Measurements from ENCODE around the gene BRI3BP. TPM values are rescaled to one million over a fixed set of nuclear protein-coding genes. Genes with fewer than 3 reads are reported as not detected.
"Not testable (repeated sequence)": the region's sequence is repeated elsewhere in the genome, so short reads cannot be mapped to it uniquely, and the experiment has no call there.

The BRI3BP gene
- total RNA-seq, 2 donors from 2014 or later = 14.8 to 29.3 TPM

GRCh38 chr12:125056306-125056705 is 62.9 kb downstream of the BRI3BP start:
- no peak overlapping the region for H3K27ac Mint-ChIP-seq
- no peaks in the 10 kb centered on the region for H3K9me3 Mint-ChIP-seq
- no peak for ATAC-seq (replicated peaks)
- no peaks in the 10 kb centered on the region for H3K36me3 Mint-ChIP-seq (ENCODE audit: low read depth)
- H3K27me3 Mint-ChIP-seq = peaks cover 21% of the 10 kb centered on the region
- no peaks in the 10 kb centered on the region for H3K4me1 Mint-ChIP-seq
- no peak overlapping the region for H3K4me3 Mint-ChIP-seq

DNA sequence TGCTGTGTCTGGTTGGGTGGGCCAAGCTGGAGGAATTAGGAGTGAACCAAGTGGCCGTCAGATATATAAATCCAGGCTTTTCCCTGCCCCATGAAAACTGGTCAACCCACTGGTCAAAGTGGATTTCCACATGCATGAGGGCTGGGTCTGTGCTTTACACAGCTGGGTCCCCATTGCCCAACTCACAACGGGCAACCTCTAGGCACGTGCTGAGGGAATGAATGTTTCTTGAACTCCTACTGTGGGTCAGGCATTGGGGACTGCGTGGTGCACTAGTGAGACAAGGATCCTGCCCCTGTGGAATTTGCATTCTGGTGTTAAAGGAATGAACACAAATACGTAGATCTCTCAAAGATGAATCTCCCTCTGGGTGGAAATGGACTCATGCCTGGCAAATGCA is 64.3 kb downstream of the BRI3BP start:
- Mint-ChIP-seq H3K27me3 (peaks cover 21% of the 10 kb centered on the region), H3K9me3 (no peaks in the 10 kb centered on the region), H3K4me1 (no peaks in the 10 kb centered on the region), H3K36me3 (ENCODE audit: low read depth) (no peaks in the 10 kb centered on the region), H3K4me3 (no peak overlapping the region), H3K27ac (no peak overlapping the region)
- no peak for ATAC-seq (replicated peaks)

DNA sequence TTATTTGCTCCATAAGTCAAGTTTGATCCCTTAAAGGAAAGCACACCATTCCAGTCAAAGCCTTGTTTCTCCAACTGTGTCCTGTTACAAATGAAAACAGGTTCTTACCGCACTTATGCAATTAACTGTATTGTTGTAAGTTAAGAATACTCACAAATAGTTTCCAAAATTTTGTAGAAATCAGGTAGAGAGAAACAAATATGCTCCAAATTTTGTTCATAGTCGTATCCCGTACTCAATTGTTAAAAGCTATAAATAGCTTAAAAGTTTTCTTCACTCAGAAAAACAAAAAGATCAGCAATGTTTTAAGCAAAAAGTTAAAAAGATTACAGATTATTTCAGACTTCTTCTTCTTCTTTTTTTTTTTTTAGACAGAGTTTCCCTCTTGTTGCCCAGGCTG is 67.8 kb downstream of the BRI3BP start:
- H3K27ac Mint-ChIP-seq = no peak overlapping the region
- no peaks in the 10 kb centered on the region for H3K9me3 Mint-ChIP-seq
- no peaks in the 10 kb centered on the region for H3K36me3 Mint-ChIP-seq (ENCODE audit: low read depth)
- no peak overlapping the region for H3K4me3 Mint-ChIP-seq
- ATAC-seq (replicated peaks) = no peak
- H3K27me3 Mint-ChIP-seq = peaks cover 21% of the 10 kb centered on the region
- peaks cover 5% of the 10 kb centered on the region for H3K4me1 Mint-ChIP-seq

DNA sequence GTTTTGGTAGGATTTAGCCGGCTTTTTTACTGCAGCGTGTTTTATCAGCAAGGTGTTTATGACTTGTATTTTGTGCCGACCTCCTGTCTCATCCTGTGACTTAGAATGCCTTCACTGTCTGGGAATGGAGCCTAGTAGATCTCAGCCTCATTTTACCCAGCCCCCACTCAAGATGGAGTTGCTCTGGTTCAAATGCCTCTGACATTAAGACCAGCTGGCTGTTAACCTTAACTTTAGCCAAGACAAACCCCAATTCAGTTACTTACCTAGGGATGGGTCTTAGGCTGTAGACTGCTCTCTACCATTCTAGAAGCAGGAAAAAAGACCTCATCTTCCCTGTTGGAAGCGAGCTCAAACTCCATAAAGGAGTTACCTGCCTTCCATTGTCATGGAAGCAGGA is 70.1 kb downstream of the BRI3BP start:
- not testable (repeated sequence) for H3K27ac Mint-ChIP-seq; H3K9me3 Mint-ChIP-seq; H3K27me3 Mint-ChIP-seq; H3K36me3 Mint-ChIP-seq (ENCODE audit: low read depth); ATAC-seq (replicated peaks)
- H3K4me3 Mint-ChIP-seq = peak overlapping the region; percentile 73
- H3K4me1 Mint-ChIP-seq = peaks cover 13% of the 10 kb centered on the region

GRCh38 chr12:125064492-125064891 is 71.0 kb downstream of the BRI3BP start:
- no peak overlapping the region for H3K27ac Mint-ChIP-seq
- peak overlapping the region; percentile 73 for H3K4me3 Mint-ChIP-seq
- H3K27me3 Mint-ChIP-seq = peaks cover 4% of the 10 kb centered on the region
- H3K36me3 Mint-ChIP-seq (ENCODE audit: low read depth) = no peaks in the 10 kb centered on the region
- H3K4me1 Mint-ChIP-seq = peaks cover 13% of the 10 kb centered on the region
- no peaks in the 10 kb centered on the region for H3K9me3 Mint-ChIP-seq
- no peak for ATAC-seq (replicated peaks)

DNA sequence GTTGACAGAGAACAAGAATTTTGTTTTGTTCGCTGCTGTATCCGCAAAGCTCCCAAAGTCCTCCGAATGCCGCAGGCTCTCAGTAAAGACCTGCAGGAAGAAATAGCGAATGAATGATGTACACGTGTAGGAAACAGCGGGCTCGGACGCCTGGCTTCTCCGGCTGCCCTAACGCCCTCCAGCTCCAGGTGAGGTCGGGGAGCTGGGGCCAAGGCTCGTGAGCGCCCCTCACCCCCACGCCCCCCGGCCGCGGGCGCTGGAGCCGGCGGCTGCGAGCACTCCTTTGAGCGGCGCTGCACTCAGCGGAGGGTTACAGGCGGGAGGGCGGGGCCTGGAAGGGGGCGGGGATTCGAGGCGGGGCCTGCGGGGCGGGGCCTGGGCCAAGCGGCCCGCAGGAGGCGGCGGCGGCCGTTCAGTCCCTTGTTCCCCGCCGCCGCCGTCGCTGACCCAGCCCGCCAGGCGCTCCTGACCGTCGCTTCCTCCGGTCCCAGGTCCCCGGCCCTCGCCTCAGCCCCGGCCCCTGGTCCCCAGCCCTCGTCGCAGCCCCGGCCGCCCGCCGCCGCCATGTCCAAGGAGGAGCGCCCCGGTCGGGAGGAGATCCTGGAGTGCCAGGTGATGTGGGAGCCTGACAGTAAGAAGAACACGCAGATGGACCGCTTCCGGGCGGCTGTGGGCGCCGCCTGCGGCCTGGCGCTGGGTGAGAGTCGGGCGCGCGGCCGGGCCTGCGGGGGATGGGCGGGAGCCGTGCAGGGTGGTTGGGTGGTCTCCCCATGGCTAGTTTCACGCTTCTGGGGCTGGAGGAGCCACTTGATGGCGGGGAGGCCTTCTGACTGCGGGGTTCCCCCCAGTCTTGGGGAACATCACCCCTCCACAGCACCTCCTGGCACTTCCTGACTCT is 71.8 kb downstream of the BRI3BP start, which contains the start of gene AACS:
TSS of gene AACS (plus strand) at position 415 of the 898 bp plus-strand sequence. CDS start at position 565, 150 bp downstream.
- Mint-ChIP-seq H3K27me3 (peaks cover 2% of the 10 kb centered on the region), H3K4me3 (peak within 1 kb of the TSS; percentile 73), H3K9me3 (no peaks in the 10 kb centered on the region), H3K36me3 (ENCODE audit: low read depth) (no peaks in the 10 kb centered on the region), H3K27ac (peak within 1 kb of the TSS; percentile 30), H3K4me1 (peaks cover 13% of the 10 kb centered on the region)
- peak; percentile 99 for ATAC-seq (replicated peaks)

- no peak for ATAC-seq (replicated peaks)
- Mint-ChIP-seq H3K27me3 (no peaks in the 10 kb centered on the region), H3K36me3 (ENCODE audit: low read depth) (no peaks in the 10 kb centered on the region), H3K27ac (peak overlapping the region; percentile 30), H3K4me3 (peak overlapping the region; percentile 73), H3K4me1 (peaks cover 13% of the 10 kb centered on the region), H3K9me3 (no peaks in the 10 kb centered on the region)
Observed at GRCh38 chr12:125065919-125066570, 72.6 kb downstream of the BRI3BP start.

GRCh38 chr12:125068391-125068790 is 74.9 kb downstream of the BRI3BP start:
- no peak for ATAC-seq (replicated peaks)
- Mint-ChIP-seq H3K4me1 (peaks cover 17% of the 10 kb centered on the region), H3K36me3 (ENCODE audit: low read depth) (no peaks in the 10 kb centered on the region), H3K27me3 (no peaks in the 10 kb centered on the region), H3K27ac (no peak overlapping the region), H3K4me3 (no peak overlapping the region), H3K9me3 (no peaks in the 10 kb centered on the region)

GRCh38 chr12:125069616-125070015 is 76.2 kb downstream of the BRI3BP start:
- ATAC-seq (replicated peaks) = no peak
- Mint-ChIP-seq H3K4me3 (no peak overlapping the region), H3K27ac (no peak overlapping the region), H3K27me3 (no peaks in the 10 kb centered on the region), H3K4me1 (peaks cover 16% of the 10 kb centered on the region), H3K36me3 (ENCODE audit: low read depth) (peaks cover 6% of the 10 kb centered on the region), H3K9me3 (no peaks in the 10 kb centered on the region)

GRCh38 chr12:125070112-125070511 is 76.7 kb downstream of the BRI3BP start:
- Mint-ChIP-seq H3K27ac (no peak overlapping the region), H3K4me1 (peaks cover 12% of the 10 kb centered on the region), H3K4me3 (no peak overlapping the region), H3K27me3 (no peaks in the 10 kb centered on the region), H3K9me3 (no peaks in the 10 kb centered on the region), H3K36me3 (ENCODE audit: low read depth) (peaks cover 11% of the 10 kb centered on the region)
- ATAC-seq (replicated peaks) = no peak

DNA sequence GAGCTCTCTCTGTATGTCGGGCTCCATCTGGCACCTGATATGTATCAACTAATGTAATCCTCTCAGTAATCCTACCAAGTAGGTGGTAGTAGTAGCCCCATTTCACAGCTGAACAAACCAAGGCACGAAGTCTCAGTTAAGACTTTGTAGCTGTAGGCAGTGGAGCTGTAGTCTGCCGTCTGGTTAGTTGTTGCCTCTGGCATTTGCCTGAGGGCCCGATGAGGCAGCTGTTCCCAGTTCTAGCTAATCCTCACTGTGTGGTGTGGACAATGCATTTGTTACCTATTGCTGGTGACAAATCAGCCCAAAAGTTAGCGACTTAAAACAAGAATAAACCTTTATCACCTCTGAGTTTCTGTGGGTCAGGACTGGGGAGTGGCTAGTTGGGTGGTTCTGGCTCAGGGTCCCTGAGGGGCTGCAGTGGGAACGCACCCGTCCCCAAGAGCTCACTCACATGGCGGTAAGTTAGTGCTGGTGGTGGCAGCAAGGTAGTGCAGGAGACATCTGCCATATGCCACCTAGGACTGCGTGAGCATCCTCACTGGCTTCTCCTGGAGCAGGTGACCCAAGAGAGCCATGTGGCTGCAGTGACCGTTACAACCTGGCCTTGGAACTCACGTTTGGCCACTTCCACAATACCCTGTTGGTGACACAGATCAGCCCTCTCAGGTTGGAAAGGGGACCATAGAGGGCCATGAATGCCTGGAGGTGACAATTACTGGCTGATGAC is 77.4 kb downstream of the BRI3BP start:
- no peaks in the 10 kb centered on the region for H3K27me3 Mint-ChIP-seq
- H3K9me3 Mint-ChIP-seq = no peaks in the 10 kb centered on the region
- peaks cover 14% of the 10 kb centered on the region for H3K36me3 Mint-ChIP-seq (ENCODE audit: low read depth)
- no peak for ATAC-seq (replicated peaks)
- H3K27ac Mint-ChIP-seq = no peak overlapping the region
- no peak overlapping the region for H3K4me3 Mint-ChIP-seq
- H3K4me1 Mint-ChIP-seq = peaks cover 12% of the 10 kb centered on the region

DNA sequence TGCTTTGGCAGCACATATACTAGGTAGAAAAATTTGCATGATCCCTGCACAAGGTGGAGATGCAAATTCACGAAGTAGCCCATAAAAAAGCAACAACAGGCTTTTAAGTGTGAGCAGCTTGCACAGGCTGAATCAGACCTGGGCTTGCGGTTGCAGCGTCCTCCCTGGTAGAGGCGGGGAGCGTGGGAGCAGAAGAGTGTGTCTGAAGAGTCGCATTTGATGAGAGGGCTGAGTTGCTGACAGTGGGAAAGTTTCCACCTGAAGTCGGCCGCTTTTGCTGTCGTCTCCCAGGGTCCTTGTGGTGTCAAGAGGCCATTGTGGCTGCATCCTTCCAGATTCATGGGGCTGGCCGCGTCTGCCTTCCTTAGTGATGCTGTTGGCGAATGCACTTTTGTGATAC is 78.0 kb downstream of the BRI3BP start:
- ATAC-seq (replicated peaks) = peak; percentile 43
- Mint-ChIP-seq H3K4me3 (no peak overlapping the region), H3K4me1 (peaks cover 12% of the 10 kb centered on the region), H3K27me3 (no peaks in the 10 kb centered on the region), H3K9me3 (no peaks in the 10 kb centered on the region), H3K27ac (no peak overlapping the region), H3K36me3 (ENCODE audit: low read depth) (peaks cover 20% of the 10 kb centered on the region)

DNA sequence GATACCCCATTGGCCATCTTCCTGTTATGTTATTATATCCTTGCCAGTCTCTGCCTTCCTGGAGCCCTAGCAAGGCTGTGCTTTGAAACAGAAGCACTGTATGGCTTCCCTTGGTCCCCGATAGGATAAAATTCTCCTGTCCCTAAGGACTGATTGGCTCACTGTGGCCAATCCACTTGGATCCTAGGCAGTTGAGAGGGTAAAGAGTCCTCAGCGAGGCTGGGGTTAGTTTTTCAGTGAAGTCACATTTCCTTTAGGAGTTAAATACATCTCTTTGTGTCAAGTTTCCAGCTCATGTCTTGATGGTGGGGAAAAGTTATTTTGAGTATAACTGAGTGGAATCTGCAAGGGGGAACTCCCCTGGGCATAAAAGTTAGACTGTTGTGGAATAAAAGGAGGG is 79.1 kb downstream of the BRI3BP start:
- Mint-ChIP-seq H3K4me3 (no peak overlapping the region), H3K9me3 (no peaks in the 10 kb centered on the region), H3K27me3 (no peaks in the 10 kb centered on the region), H3K27ac (no peak overlapping the region), H3K4me1 (peaks cover 4% of the 10 kb centered on the region), H3K36me3 (ENCODE audit: low read depth) (peaks cover 29% of the 10 kb centered on the region)
- ATAC-seq (replicated peaks) = no peak

- H3K27me3 Mint-ChIP-seq; H3K4me3 Mint-ChIP-seq; H3K4me1 Mint-ChIP-seq; ATAC-seq (replicated peaks); H3K27ac Mint-ChIP-seq; H3K9me3 Mint-ChIP-seq: not testable (repeated sequence)
- peaks cover 47% of the 10 kb centered on the region for H3K36me3 Mint-ChIP-seq (ENCODE audit: low read depth)
Observed at GRCh38 chr12:125074294-125074693, 80.8 kb downstream of the BRI3BP start.

All from activated T-helper 17 cell treated with anti-CD3 and anti-CD28 coated beads, Interleukin-2, amount 50 U/mL, for 72 hours (primary cell).